HEK293T (cell line): ENCODE measurements around the gene ARHGAP8.

Source experiments
- CTCF ChIA-PET: fragments of 350-600 bp; formaldehyde crosslinking; extraction: SDS; loops from one replicate; lab custom pipeline; 2021; ENCODE audit warnings: antibody characterized with exemption, inconsistent platforms; lab: Yijun Ruan, JAX
- POLR2A ChIA-PET: fragments of 350-600 bp; formaldehyde crosslinking; extraction: SDS; loops from one replicate; lab custom pipeline; 2020; ENCODE audit warnings: antibody characterized with exemption, inconsistent platforms; lab: Yijun Ruan, JAX
- DNase-seq: peaks from one replicate; pipeline ENCODE4 v3.0.0; 2012; ENCODE audit warnings: mixed read lengths; ENCODE audit errors: extremely low spot score
- ARNT ChIP-seq: fragments of 450-650 bp; IDR thresholded peaks from 2 replicates; pipeline ENCODE4 v1.6.1; 2017; ENCODE audit warnings: mild to moderate bottlenecking
- BHLHE40 ChIP-seq: fragments of 450-650 bp; IDR thresholded peaks from 2 replicates; pipeline ENCODE4 v1.6.1; 2016; ENCODE audit warnings: mild to moderate bottlenecking, moderate library complexity, borderline replicate concordance
- CTBP1 ChIP-seq: fragments of 450-650 bp; IDR thresholded peaks from 2 replicates; pipeline ENCODE4 v1.6.1; 2016; ENCODE audit warnings: borderline replicate concordance
- ELF4 ChIP-seq: fragments of 450-650 bp; IDR thresholded peaks from 2 replicates; pipeline ENCODE4 v1.6.1; 2017; ENCODE audit warnings: antibody characterized with exemption
- FOXA1 ChIP-seq: fragments of 450-650 bp; IDR thresholded peaks from 2 replicates; pipeline ENCODE4 v1.6.1; 2016; ENCODE audit warnings: mild to moderate bottlenecking
- FOXK2 ChIP-seq: fragments of 450-650 bp; IDR thresholded peaks from 2 replicates; pipeline ENCODE4 v1.6.1; 2016; ENCODE audit warnings: mild to moderate bottlenecking
- FOXM1 ChIP-seq: fragments of 450-650 bp; IDR thresholded peaks from 2 replicates; pipeline ENCODE4 v1.6.1; 2017; ENCODE audit warnings: mild to moderate bottlenecking, borderline replicate concordance
- HDGF ChIP-seq: fragments of 450-650 bp; IDR thresholded peaks from 2 replicates; pipeline ENCODE4 v1.6.1; 2017; ENCODE audit warnings: antibody characterized with exemption, borderline replicate concordance
- L3MBTL2 ChIP-seq: fragments of 450-650 bp; conservative IDR thresholded peaks from 2 replicates; pipeline ENCODE4 v1.6.1; 2016; ENCODE audit warnings: mild to moderate bottlenecking
- LEF1 ChIP-seq: fragments of 450-650 bp; IDR thresholded peaks from 2 replicates; pipeline ENCODE4 v1.6.1; 2017; ENCODE audit warnings: mild to moderate bottlenecking, borderline replicate concordance
- NFRKB ChIP-seq: fragments of 450-650 bp; IDR thresholded peaks from 2 replicates; pipeline ENCODE4 v1.6.1; 2016; ENCODE audit warnings: mild to moderate bottlenecking, moderate library complexity
- SP1 ChIP-seq: fragments of 450-650 bp; IDR thresholded peaks from 2 replicates; pipeline ENCODE4 v1.6.1; 2017
- SUZ12 ChIP-seq: fragments of 450-650 bp; IDR thresholded peaks from 2 replicates; pipeline ENCODE4 v1.6.1; 2016; ENCODE audit warnings: mild to moderate bottlenecking
- TARDBP ChIP-seq: fragments of 450-650 bp; IDR thresholded peaks from 2 replicates; pipeline ENCODE4 v1.6.1; 2016
- ZNF384 ChIP-seq: fragments of 450-650 bp; IDR thresholded peaks from 2 replicates; pipeline ENCODE4 v1.6.1; 2016
- TF ChIP-seq, protein P1 (sequence below): fragments of 450-650 bp; IDR thresholded peaks from 2 replicates; pipeline ENCODE4 v1.6.1; 2016

The ARHGAP8 gene

DNA sequence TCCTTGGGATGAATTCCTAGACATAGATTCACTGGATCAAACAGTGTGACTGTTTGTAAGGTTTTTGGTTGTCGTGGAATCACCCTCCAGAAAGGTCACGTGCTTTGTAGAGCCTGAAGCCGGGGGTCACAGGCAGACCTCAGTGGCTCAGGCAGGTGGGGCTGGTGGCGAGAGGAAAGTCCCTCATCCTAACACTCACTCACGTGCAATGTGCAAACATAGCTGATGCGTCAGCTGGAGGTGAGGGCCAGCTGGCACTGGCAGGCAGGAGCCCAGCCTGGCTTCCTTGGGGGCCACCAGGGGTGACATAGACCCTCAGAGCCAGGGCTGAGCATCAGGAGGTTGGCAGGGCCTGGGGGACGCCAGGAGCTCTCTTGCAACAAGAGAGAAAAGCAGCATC lies 90.0 kb downstream of the ARHGAP8 start:
- TF ChIP-seq NFRKB (no peak), HDGF (no peak)
- ChIA-PET POLR2A (no interaction called here), CTCF (no interaction called here)
- no peak for DNase-seq

- ChIA-PET POLR2A (no interaction called here), CTCF (no interaction called here)
- DNase-seq = no peak
- TF ChIP-seq SP1 = no peak
- TF ChIP-seq CTBP1 = no peak
- TF ChIP-seq SUZ12 = no peak
- TF ChIP-seq NFRKB = no peak
- TF ChIP-seq ZNF384 = no peak
- TF ChIP-seq ELF4 = no peak
- TF ChIP-seq ARNT = no peak
- TF ChIP-seq HDGF = no peak
- TF ChIP-seq FOXK2 = no peak
- TF ChIP-seq TARDBP = no peak
- no peak for TF ChIP-seq LEF1
- TF ChIP-seq FOXM1 = no peak
- TF ChIP-seq, protein P1, sequence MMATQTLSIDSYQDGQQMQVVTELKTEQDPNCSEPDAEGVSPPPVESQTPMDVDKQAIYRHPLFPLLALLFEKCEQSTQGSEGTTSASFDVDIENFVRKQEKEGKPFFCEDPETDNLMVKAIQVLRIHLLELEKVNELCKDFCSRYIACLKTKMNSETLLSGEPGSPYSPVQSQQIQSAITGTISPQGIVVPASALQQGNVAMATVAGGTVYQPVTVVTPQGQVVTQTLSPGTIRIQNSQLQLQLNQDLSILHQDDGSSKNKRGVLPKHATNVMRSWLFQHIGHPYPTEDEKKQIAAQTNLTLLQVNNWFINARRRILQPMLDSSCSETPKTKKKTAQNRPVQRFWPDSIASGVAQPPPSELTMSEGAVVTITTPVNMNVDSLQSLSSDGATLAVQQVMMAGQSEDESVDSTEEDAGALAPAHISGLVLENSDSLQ = no peak
- TF ChIP-seq L3MBTL2 = no peak
These were observed 92.8 kb downstream of the ARHGAP8 start for GRCh38 chr22:44845191-44845590.

DNA sequence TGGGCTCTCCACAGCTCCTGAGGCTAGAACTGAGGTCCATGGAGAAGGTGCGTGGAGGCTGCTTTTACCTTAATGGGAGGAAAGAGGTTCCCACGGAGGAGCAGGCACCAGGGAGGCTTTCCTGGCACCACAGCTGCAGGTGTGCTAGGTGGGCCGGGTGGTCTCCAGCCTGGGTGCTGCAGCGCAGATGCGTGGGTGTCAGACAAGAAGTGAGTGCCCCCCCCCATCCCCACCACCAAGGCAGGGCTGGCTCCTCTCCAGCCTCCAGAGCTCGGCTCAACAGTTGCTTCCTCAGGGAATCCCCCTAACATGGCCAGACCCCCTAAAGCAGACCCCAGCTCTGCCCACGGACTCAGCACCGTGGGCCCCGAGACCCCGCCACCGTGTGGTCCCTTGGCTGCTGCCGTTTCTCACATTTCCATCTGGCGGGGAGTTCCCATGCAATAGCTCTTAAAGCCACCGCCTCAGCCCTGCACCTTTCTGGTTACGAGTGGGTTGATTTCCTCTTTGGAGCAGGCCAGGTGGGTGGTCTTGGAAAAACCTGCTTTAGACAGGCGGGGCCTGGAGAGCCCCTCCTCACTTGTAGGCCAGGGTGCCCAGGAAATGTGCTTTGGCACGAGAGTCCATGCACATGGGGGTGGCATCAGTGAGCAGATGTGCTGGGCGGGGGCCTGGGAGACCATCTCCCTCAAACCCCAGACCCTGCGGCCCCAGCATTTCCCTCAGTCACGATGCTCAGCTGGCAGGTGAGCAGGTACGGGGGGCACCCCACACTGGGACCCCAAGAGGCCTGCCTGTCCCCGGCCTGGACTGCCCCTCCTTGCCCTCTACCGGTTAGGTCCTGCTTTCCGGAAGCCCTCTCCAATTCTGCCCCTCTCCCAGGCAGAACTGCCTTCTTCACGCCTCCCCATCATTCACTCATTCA lies 93.7 kb downstream of the ARHGAP8 start:
- TF ChIP-seq LEF1 = no peak
- TF ChIP-seq NFRKB = no peak
- TF ChIP-seq SUZ12 = no peak
- TF ChIP-seq ARNT = no peak
- no peak for TF ChIP-seq FOXA1
- no peak for TF ChIP-seq L3MBTL2
- no peak for TF ChIP-seq BHLHE40
- no peak for TF ChIP-seq HDGF
- no peak for TF ChIP-seq SP1
- no peak for TF ChIP-seq FOXK2
- TF ChIP-seq FOXM1 = no peak
- TF ChIP-seq, protein P1 = no peak
- no peak for TF ChIP-seq ZNF384
- no peak for TF ChIP-seq CTBP1
- ChIA-PET POLR2A (no interaction called here), CTCF (no interaction called here)
- no peak for DNase-seq

DNA sequence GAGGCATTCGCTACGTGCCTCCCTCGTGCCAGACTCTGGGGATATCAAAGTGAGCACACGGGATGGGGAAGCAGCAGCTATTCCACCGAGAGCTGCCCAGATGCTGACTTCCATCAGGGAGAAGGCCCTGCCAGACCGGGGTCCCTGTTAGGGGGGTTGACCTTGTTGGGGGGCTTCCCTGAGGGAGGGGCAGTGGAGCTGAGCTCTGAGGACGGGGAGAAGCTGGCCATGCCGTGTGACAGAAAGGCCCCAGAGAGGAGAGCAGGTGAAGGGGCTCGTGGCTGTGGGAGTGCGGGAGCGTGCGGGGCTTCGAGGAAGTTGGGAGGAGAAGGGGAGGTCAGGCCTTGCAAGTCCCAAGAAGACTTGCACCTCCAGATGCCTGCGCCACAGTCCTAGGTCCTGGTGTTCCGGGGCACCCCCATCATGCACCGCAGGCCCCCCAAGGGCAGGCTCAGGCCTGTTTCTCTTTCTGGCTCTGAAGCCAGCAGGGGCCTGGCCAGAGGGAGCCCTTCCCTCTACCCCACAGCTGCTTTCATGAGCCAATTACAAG lies 94.4 kb downstream of the ARHGAP8 start:
- no peak for TF ChIP-seq CTBP1
- no peak for TF ChIP-seq ELF4
- TF ChIP-seq L3MBTL2 = no peak
- TF ChIP-seq SP1 = no peak
- TF ChIP-seq ARNT = no peak
- TF ChIP-seq TARDBP = no peak
- TF ChIP-seq, protein P1 = no peak
- TF ChIP-seq FOXM1 = no peak
- CTCF ChIA-PET = no interaction called here
- POLR2A ChIA-PET = no interaction called here
- DNase-seq = no peak

DNA sequence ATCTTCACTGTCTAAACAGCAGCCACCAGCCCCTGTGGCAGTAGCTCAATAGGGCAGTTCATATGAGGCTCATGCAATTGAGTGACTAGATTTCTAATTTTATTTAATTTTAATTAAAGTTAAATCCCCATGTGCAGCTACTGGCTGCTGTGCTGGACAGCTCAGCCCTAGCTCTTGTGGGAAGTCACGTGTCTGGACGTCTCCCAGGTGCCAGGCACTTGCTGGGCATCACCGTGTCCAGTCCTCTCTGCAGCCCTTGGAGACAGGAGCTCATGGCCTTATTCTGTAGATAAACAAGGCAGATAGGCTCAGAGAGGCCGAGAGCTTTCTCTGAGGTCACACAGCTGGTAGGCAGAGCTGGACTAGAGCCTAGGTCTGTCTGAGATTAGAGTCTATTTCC lies 95.0 kb downstream of the ARHGAP8 start:
- TF ChIP-seq FOXK2 = no peak
- no peak for TF ChIP-seq ELF4
- no peak for TF ChIP-seq FOXM1
- ChIA-PET POLR2A (no interaction called here), CTCF (no interaction called here)
- DNase-seq = no peak

DNA sequence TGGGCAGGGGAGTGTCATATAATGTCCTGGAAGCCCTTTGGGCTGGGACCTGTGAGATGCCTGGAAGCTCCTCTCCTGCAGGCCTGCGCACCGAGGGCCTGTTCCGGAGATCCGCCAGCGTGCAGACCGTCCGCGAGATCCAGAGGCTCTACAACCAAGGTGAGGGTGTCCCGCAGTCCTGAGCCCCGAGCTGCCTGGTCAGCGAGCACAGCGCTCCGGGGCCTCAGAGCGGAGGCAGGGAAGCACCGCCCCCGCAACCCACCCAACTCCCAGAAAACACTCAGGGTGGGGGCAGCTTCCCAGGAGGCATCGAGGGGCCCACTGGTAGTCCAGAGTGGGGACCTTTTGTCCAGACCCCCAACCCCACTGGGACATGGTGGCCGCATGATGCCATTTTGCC lies 95.5 kb downstream of the ARHGAP8 start:
- ChIA-PET CTCF (no interaction called here), POLR2A (no interaction called here)
- TF ChIP-seq SUZ12 (no peak), TARDBP (no peak), ARNT (no peak), LEF1 (no peak), HDGF (no peak), L3MBTL2 (no peak), ELF4 (no peak), FOXM1 (no peak), NFRKB (no peak), FOXK2 (no peak)
- TF ChIP-seq, protein P1 = no peak
- no peak for DNase-seq
